ACC112 (cell line): ENCODE measurements around the gene RASGRP3.
A peak's percentile ranks its signal among the peaks of the same experiment; 100 is the strongest.
"Not testable (repeated sequence)": the region's sequence is repeated elsewhere in the genome, so short reads cannot be mapped to it uniquely, and the experiment has no call there.

Experiments
- H2AFZ ChIP-seq: fragments of 200-600 bp; sonication (generic); one replicate; pipeline ENCODE4 v1.6.0; 2017; ENCODE audit warnings: antibody characterized with exemption, low read length; ENCODE audit not compliant: unreplicated experiment
- H3K27ac ChIP-seq: fragments of 200-600 bp; sonication (generic); 2 replicates; pipeline ENCODE4 v1.5.1; 2014; ENCODE audit warnings: low read depth, mild to moderate bottlenecking, antibody characterized with exemption, low read length, moderate library complexity
- H3K27me3 ChIP-seq: fragments of 200-600 bp; sonication (generic); 2 replicates; pipeline ENCODE4 v1.6.1; 2014; ENCODE audit warnings: mild to moderate bottlenecking, antibody characterized with exemption, low read length, moderate library complexity, mixed read lengths; ENCODE audit not compliant: insufficient read depth
- H3K36me3 ChIP-seq: fragments of 200-600 bp; sonication (generic); 2 replicates; pipeline ENCODE4 v1.6.1; 2016; ENCODE audit warnings: mild to moderate bottlenecking, antibody characterized with exemption, low read length, moderate library complexity, mixed read lengths; ENCODE audit not compliant: insufficient read depth
- H3K4me1 ChIP-seq: fragments of 200-600 bp; sonication (generic); one replicate; pipeline ENCODE4 v1.6.1; 2016; ENCODE audit warnings: low read length, mixed read lengths; ENCODE audit not compliant: insufficient read depth, unreplicated experiment, control insufficient read depth
- H3K4me3 ChIP-seq: fragments of 200-600 bp; sonication (generic); 2 replicates; pipeline ENCODE4 v1.5.1; 2014; ENCODE audit warnings: mild to moderate bottlenecking, low read depth, low read length
- H3K79me2 ChIP-seq: fragments of 200-600 bp; sonication (generic); one replicate; pipeline ENCODE4 v1.6.0; 2016; ENCODE audit warnings: low read length; ENCODE audit not compliant: control insufficient read depth, unreplicated experiment, insufficient read depth

Gene RASGRP3

GRCh38 chr2:33437815-33438214 is 38.6 kb upstream of the RASGRP3 start:
- no peaks in the 10 kb centered on the region for H3K79me2 ChIP-seq
- H3K4me3 ChIP-seq: peak overlapping the region; percentile 19; the same call in 1 of the 2 replicates
- H3K36me3 ChIP-seq: no peaks in the 10 kb centered on the region
- H3K27ac ChIP-seq: peak overlapping the region; percentile 76
- peak overlapping the region; percentile 97 for H2AFZ ChIP-seq
- H3K4me1 ChIP-seq: peaks cover 24% of the 10 kb centered on the region
- no peaks in the 10 kb centered on the region for H3K27me3 ChIP-seq

GRCh38 chr2:33441235-33441810 is 35.1 kb upstream of the RASGRP3 start:
- no peak overlapping the region for H3K27ac ChIP-seq
- no peaks in the 10 kb centered on the region for H3K27me3 ChIP-seq
- no peak overlapping the region for H2AFZ ChIP-seq
- no peaks in the 10 kb centered on the region for H3K79me2 ChIP-seq
- H3K4me3 ChIP-seq: no peak overlapping the region
- H3K4me1 ChIP-seq: peaks cover 18% of the 10 kb centered on the region
- no peaks in the 10 kb centered on the region for H3K36me3 ChIP-seq

DNA sequence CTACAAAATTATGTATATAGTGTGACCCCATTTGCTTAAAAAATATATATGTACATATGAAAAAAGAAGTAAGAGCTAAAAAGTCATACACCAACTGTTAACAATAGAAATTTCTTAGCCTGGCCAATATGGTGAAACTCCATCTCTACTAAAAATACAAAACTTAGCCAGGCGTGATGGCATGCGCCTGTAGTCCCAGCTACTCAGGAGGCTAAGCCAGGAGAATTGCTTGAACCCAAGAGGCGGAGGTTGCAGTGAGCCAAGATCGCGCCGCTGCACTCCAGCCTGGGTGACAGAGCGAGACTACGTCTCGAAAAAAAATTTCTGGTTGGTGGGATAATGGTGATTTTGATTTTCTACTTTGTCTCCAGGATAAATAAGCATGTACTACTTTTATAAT is 34.4 kb upstream of the RASGRP3 start:
- H3K4me1 ChIP-seq: peaks cover 11% of the 10 kb centered on the region
- not testable (repeated sequence) for H3K36me3 ChIP-seq, H3K4me3 ChIP-seq, H3K27me3 ChIP-seq, H3K79me2 ChIP-seq, H2AFZ ChIP-seq, H3K27ac ChIP-seq

DNA sequence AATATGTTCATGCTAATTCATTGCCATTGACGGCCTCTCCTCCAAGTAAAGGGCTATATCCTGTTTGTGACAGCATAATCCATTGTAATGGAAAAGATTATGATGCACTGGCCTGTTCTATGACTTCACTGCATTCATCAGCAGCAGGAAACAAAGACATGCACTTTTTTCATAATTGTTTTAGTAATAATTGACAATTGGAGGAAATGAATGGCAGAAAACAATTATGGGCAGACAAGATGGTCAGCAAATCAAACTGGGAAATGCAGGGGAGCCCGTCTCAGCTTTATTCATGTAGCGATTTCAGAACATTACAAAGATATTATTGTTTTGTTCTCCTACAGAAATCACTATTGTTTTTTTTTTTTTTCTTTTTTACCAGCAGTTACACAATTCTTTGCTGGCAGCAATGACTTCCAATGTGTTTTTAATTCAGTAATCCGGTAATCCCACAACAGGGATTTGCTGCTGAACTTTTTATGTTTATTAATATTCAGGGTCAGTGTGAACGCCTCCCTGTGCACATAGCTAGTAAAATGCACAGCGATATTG is 33.8 kb upstream of the RASGRP3 start:
- Histone ChIP-seq H3K27ac (no peak overlapping the region), H3K79me2 (no peaks in the 10 kb centered on the region), H3K4me3 (no peak overlapping the region), H2AFZ (no peak overlapping the region), H3K36me3 (no peaks in the 10 kb centered on the region), H3K27me3 (no peaks in the 10 kb centered on the region), H3K4me1 (peaks cover 6% of the 10 kb centered on the region)

DNA sequence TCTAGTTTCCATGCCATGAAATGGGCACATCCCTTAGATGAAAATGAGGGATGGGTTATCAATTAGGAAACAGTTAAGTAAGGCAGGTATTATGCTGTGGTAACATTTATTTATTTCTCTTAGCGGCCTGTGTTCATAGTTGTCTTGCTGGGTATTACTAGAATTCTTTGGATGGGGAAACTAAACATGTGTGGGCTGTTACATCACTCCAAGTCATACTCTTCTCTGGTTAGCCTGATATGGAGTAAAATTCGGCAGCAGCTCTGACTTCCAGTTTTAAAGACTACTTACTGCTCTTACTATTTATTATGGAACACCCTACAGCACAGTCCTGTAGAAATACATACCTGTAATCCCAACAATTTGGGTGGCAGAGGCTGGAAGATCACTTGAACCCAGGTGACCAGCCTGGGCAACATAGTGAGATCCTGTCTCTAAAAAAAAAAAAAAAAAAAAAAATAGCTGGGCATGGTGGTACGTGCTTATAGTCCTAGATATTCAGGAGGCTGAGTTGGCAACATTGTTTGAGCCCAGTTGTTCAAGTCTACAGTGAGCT is 33.1 kb upstream of the RASGRP3 start:
- H3K27me3 ChIP-seq: no peaks in the 10 kb centered on the region
- H3K27ac ChIP-seq: no peak overlapping the region
- no peak overlapping the region for H2AFZ ChIP-seq
- H3K79me2 ChIP-seq: no peaks in the 10 kb centered on the region
- no peak overlapping the region for H3K4me3 ChIP-seq
- H3K36me3 ChIP-seq: no peaks in the 10 kb centered on the region
- H3K4me1 ChIP-seq: no peaks in the 10 kb centered on the region

DNA sequence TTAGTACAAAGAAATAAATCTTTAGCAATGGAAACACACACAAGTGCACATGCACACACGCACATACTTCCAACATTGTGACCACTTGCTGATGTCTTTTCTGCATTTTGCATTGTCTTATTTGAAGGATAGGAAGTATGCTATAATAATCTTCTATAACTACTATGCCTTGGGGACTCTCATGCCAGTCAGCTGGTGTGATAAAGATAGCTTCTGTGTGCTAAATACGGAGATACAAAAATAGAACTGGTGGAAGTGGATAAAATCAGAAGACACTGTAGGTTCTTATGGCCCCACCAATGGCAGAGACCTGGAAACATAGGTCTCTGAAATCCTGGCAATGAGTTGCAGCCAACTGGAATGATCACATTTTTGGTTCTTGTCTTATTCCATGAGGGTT is 31.5 kb upstream of the RASGRP3 start:
- Histone ChIP-seq H3K4me3 (no peak overlapping the region), H3K27ac (no peak overlapping the region), H3K27me3 (no peaks in the 10 kb centered on the region), H3K79me2 (no peaks in the 10 kb centered on the region), H3K4me1 (no peaks in the 10 kb centered on the region), H3K36me3 (no peaks in the 10 kb centered on the region), H2AFZ (no peak overlapping the region)

GRCh38 chr2:33448220-33448899 is 28.1 kb upstream of the RASGRP3 start:
- no peaks in the 10 kb centered on the region for H3K27me3 ChIP-seq
- no peaks in the 10 kb centered on the region for H3K79me2 ChIP-seq
- no peak overlapping the region for H3K27ac ChIP-seq
- H2AFZ ChIP-seq: no peak overlapping the region
- H3K4me1 ChIP-seq: no peaks in the 10 kb centered on the region
- H3K4me3 ChIP-seq: no peak overlapping the region
- no peaks in the 10 kb centered on the region for H3K36me3 ChIP-seq

- Histone ChIP-seq H3K4me3 (no peak overlapping the region), H3K27ac (no peak overlapping the region), H3K4me1 (no peaks in the 10 kb centered on the region), H3K36me3 (no peaks in the 10 kb centered on the region), H3K27me3 (no peaks in the 10 kb centered on the region), H2AFZ (no peak overlapping the region), H3K79me2 (no peaks in the 10 kb centered on the region)
These were observed 25.2 kb upstream of the RASGRP3 start for GRCh38 chr2:33451214-33451613.

GRCh38 chr2:33451825-33452224 is 24.6 kb upstream of the RASGRP3 start:
- Histone ChIP-seq H3K4me3 (no peak overlapping the region), H3K4me1 (no peaks in the 10 kb centered on the region), H3K27me3 (no peaks in the 10 kb centered on the region), H3K36me3 (no peaks in the 10 kb centered on the region), H2AFZ (no peak overlapping the region), H3K79me2 (no peaks in the 10 kb centered on the region), H3K27ac (no peak overlapping the region)

DNA sequence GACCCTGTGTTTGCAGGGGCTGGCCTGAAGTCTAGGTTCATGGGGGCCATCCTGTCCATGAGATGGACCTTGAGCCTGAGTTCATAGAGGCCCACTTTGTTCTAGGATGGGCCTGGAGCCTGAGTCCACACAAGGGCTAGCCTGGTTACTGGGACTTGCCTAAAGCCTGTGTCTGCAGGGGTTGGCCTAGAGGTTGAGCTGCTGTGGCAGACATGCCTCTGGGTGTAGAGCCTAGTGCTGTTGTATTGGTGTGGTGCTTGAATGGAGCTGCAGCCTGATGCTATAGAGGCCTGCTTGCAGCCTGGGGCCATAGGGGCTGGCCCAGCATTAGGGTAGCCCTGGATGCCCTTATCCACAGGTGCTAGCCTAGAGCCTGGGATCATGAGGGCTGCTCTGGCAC is 23.9 kb upstream of the RASGRP3 start:
- H3K27me3 ChIP-seq: no peaks in the 10 kb centered on the region
- H3K4me3 ChIP-seq: no peak overlapping the region
- no peak overlapping the region for H2AFZ ChIP-seq
- H3K27ac ChIP-seq: no peak overlapping the region
- H3K4me1 ChIP-seq: no peaks in the 10 kb centered on the region
- no peaks in the 10 kb centered on the region for H3K36me3 ChIP-seq
- H3K79me2 ChIP-seq: no peaks in the 10 kb centered on the region
